Body of pancreas (tissue), 4 donors: ENCODE measurements around the gene ROCK2.

Experiments used
- POLR2A ChIP-seq, 3 donors: fragments of 450-650 bp; IDR thresholded peaks; one replicate each; pipeline ENCODE4 v1.6.1; 2016; ENCODE audit warnings: antibody characterized with exemption in 3 of 3, mild to moderate bottlenecking in 2 of 3
- TF ChIP-seq, protein P1 (sequence below), 7 experiments: fragments of 450-650 bp in 4 of 7; fragments of 200-600 bp in 3 of 7; sonication (generic) in 3 of 7; IDR thresholded peaks; one replicate each; pipeline ENCODE4 v1.5.1; 2016 to 2019; ENCODE audit warnings: antibody characterized with exemption in 7 of 7

DNA sequence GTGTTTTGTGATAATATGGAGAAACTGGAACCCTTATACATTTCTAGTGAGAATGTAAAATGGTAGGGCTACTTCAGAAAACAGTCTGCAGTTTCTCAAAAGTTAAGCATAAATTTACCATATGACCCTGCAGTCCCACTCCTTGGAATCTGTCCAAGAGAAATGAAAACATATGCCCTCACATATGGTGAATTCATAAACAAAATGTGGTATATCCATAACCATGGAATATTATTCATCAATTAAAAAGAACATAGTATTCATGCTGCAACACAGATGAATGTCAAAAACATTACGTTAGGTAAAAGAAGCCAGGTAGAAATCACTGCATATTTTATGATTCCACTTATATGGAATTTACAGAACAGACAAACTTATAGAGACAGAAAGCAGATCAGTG is 11.8 kb downstream of the ROCK2 start:
- no peak for TF ChIP-seq POLR2A (IDR thresholded peaks at IDR 0.05)
- TF ChIP-seq, protein P1, sequence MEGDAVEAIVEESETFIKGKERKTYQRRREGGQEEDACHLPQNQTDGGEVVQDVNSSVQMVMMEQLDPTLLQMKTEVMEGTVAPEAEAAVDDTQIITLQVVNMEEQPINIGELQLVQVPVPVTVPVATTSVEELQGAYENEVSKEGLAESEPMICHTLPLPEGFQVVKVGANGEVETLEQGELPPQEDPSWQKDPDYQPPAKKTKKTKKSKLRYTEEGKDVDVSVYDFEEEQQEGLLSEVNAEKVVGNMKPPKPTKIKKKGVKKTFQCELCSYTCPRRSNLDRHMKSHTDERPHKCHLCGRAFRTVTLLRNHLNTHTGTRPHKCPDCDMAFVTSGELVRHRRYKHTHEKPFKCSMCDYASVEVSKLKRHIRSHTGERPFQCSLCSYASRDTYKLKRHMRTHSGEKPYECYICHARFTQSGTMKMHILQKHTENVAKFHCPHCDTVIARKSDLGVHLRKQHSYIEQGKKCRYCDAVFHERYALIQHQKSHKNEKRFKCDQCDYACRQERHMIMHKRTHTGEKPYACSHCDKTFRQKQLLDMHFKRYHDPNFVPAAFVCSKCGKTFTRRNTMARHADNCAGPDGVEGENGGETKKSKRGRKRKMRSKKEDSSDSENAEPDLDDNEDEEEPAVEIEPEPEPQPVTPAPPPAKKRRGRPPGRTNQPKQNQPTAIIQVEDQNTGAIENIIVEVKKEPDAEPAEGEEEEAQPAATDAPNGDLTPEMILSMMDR (IDR thresholded peaks at IDR 0.05) = no peak
